MCF 10A (cell line): Measurements from ENCODE around the gene HIC2. TPM values are rescaled to one million over a fixed set of nuclear protein-coding genes. Genes with fewer than 3 reads are reported as not detected.
A peak's percentile ranks its signal among the peaks of the same experiment; 100 is the strongest.
"Not testable (repeated sequence)": the region's sequence is repeated elsewhere in the genome, so short reads cannot be mapped to it uniquely, and the experiment has no call there.

Source experiments
- BruUV-seq: library from RNA; stranded (reverse); fragments of 400-500 nt; replicated peaks from 2 replicates; lab custom pipeline; 2021; lab: Mats Ljungman, UMichigan
- CTCF ChIA-PET: fragments of 300-600 bp; sonication (Branson Sonifier 250); formaldehyde crosslinking; extraction: SDS; loops from one replicate; lab custom pipeline; 2021; ENCODE audit warnings: antibody characterized with exemption, inconsistent platforms; lab: Yijun Ruan, JAX
- POLR2A ChIA-PET: fragments of 300-600, 350-650 bp; sonication (Branson Sonifier 250); formaldehyde crosslinking; extraction: SDS; loops from one replicate; lab custom pipeline; 2020; ENCODE audit warnings: antibody characterized with exemption, inconsistent platforms; lab: Yijun Ruan, JAX
- DNase-seq: peaks from one replicate; pipeline ENCODE4 v3.0.0-alpha.2; 2018; ENCODE audit not compliant: unreplicated experiment
- H3K27ac Mint-ChIP-seq: one replicate; pipeline ENCODE4 v1.8.0; 2022; ENCODE audit warnings: mild to moderate bottlenecking, low read depth, mixed read lengths; ENCODE audit not compliant: unreplicated experiment
- H3K27me3 Mint-ChIP-seq: one replicate; pipeline ENCODE4 v1.8.0; 2022; ENCODE audit warnings: mixed read lengths; ENCODE audit not compliant: insufficient read depth, unreplicated experiment
- H3K36me3 Mint-ChIP-seq: one replicate; pipeline ENCODE4 v1.8.0; 2022; ENCODE audit warnings: mild to moderate bottlenecking, moderate library complexity, mixed read lengths; ENCODE audit not compliant: insufficient read depth, unreplicated experiment
- H3K4me1 Mint-ChIP-seq: one replicate; pipeline ENCODE4 v1.8.0; 2022; ENCODE audit warnings: mixed read lengths; ENCODE audit not compliant: insufficient read depth, unreplicated experiment
- H3K4me3 Mint-ChIP-seq: one replicate; pipeline ENCODE4 v1.8.0; 2022; ENCODE audit warnings: mild to moderate bottlenecking, moderate library complexity, mixed read lengths; ENCODE audit not compliant: unreplicated experiment
- H3K9me3 Mint-ChIP-seq: one replicate; pipeline ENCODE4 v1.8.0; 2022; ENCODE audit warnings: mixed read lengths; ENCODE audit not compliant: unreplicated experiment
- intact Hi-C: fragments of 100-400 bp; cut with micrococcal nuclease; formaldehyde crosslinking; loops from 2 replicates; pipeline ENCODE4 v1.14.1; 2022
- total RNA-seq: library from RNA; stranded (reverse); gene quantifications from 2 replicates; pipeline ENCODE4 v1.2.3, GENCODE V29; 2022
- TF ChIP-seq, protein P1 (sequence below): fragments of 200-600 bp; IDR thresholded peaks from one replicate; pipeline ENCODE4 v1.8.0; 2022; ENCODE audit warnings: antibody characterized with exemption, mild to moderate bottlenecking; ENCODE audit not compliant: unreplicated experiment

The HIC2 gene
- total RNA-seq, 1 experiment from 2014 or later, result 2.2 TPM

DNA sequence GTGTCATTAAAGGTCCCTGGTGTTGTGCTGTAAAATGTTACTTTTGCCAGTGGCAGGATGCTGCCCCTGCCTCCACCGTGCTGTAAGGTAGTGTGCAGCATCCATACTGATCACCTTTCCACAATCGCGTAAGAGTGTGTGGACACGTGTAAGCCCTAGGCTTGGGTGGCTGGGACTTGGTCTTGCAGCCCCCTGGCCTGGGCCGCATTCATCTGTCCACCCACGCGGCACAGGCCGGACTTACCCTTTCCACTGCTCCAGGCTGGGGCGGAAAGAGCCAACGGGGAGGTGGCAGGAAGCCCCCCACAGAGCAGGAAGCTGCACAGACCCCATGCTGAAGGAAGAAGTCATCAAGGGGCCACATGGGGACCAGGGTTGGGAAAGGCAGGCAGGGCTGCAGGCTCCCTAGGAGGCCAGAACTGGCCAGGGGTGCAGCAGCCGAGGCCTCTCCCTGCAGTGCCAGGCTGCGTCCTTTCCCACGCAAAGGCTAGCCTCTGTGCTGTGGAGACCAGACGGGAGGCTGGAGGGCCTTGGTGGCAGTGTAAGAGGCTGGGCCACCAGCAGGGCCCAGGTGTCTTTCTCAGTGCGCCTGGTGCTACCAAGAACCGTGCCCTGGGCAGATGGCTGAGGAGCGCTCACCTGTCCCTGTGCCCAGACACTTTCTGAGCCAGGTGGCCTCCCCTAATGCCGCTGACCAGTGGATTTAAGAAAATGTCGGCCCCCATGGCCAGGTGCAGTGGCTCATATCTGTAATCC, 38.3 kb downstream of the HIC2 start:
- no peaks in the 10 kb centered on the region for H3K9me3 Mint-ChIP-seq
- H3K36me3 Mint-ChIP-seq, result no peaks in the 10 kb centered on the region
- no TSS peak for BruUV-seq

DNA sequence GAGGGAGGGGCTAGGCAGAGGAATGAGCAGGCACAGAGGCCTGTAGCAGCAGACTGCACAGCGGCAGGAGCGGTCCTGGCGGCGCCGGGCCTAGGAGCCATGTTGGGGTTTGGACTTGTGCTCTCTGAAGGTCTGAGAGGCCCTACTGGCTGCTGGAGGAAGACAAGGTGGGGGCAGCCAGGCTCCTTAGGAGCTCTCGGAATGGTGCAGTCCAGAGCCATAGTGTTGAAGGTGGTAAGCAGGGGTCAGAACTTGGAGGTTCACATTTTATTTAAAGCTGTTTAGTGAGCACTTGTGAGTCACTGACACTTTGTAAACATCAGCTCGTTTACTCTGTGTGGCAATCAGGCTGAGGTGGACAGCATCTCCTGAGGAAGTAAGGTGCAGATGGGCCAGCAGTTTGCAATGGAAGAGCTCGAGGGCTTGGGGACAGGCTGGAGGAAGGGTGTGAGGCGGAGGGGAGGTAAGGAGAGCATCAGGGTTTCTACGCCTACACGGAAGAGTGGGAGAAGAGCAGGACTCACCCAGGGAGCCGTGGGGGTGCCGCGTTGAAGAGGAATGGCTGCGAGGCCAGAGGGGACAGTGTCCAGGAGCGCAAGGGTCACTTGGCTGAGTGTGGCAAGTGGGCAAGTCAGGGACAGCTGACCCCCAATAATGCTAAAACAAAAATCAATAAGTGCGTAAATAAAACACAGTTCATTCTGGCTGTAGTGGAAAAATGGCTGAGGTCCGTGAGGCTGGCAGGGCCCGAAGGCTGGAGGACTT, 40.0 kb downstream of the HIC2 start:
- Mint-ChIP-seq H3K36me3 (no peaks in the 10 kb centered on the region), H3K27ac (no peak overlapping the region), H3K4me3 (no peak overlapping the region), H3K9me3 (no peaks in the 10 kb centered on the region), H3K27me3 (no peaks in the 10 kb centered on the region), H3K4me1 (no peaks in the 10 kb centered on the region)
- DNase-seq, result peak; percentile 43
- no TSS peak for BruUV-seq
- ChIA-PET POLR2A (interaction anchor here (0.7 kb wide), 1 partner anchor 618 kb away, joined by 3 read pairs; no protein-coding TSS in a partner anchor), CTCF (interaction anchor here (0.6 kb wide), 1 partner anchor 8 kb away, joined by 6 read pairs; no protein-coding TSS in a partner anchor)
- intact Hi-C loops, result no loop called here
- TF ChIP-seq, protein P1, sequence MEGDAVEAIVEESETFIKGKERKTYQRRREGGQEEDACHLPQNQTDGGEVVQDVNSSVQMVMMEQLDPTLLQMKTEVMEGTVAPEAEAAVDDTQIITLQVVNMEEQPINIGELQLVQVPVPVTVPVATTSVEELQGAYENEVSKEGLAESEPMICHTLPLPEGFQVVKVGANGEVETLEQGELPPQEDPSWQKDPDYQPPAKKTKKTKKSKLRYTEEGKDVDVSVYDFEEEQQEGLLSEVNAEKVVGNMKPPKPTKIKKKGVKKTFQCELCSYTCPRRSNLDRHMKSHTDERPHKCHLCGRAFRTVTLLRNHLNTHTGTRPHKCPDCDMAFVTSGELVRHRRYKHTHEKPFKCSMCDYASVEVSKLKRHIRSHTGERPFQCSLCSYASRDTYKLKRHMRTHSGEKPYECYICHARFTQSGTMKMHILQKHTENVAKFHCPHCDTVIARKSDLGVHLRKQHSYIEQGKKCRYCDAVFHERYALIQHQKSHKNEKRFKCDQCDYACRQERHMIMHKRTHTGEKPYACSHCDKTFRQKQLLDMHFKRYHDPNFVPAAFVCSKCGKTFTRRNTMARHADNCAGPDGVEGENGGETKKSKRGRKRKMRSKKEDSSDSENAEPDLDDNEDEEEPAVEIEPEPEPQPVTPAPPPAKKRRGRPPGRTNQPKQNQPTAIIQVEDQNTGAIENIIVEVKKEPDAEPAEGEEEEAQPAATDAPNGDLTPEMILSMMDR, result no peak

More for the DNA sequence above, 38.3 kb downstream of the HIC2 start:
- intact Hi-C loops, result no loop called here
- ChIA-PET POLR2A (no interaction called here), CTCF (no interaction called here)
- TF ChIP-seq, protein P1, result no peak
- no peak overlapping the region for H3K4me3 Mint-ChIP-seq
- no peaks in the 10 kb centered on the region for H3K27me3 Mint-ChIP-seq
- DNase-seq, result no peak
- no peak overlapping the region for H3K27ac Mint-ChIP-seq
- H3K4me1 Mint-ChIP-seq, result no peaks in the 10 kb centered on the region

DNA sequence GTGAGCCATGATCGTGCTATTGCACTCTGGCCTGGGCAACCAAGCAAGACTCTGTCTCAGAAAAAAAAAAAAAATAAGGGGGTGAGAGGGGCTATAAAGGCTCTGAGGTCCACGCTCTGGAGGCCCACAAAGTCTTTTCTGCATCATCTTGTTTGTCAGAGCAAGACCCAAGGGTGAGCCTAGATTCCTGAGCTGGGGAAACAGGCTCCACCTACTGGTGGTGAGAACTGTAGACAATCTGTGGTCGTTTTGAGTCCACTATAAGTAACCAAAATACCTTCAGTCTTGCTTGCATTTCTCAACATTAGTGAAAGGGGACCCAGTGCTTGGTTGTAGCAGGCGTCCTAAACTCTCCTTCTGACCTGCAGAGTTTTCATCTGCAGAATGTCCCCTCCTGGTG, 45.5 kb downstream of the HIC2 start:
- intact Hi-C loops, H3K36me3 Mint-ChIP-seq, H3K9me3 Mint-ChIP-seq, H3K27ac Mint-ChIP-seq, H3K4me3 Mint-ChIP-seq, POLR2A ChIA-PET, DNase-seq, H3K27me3 Mint-ChIP-seq, H3K4me1 Mint-ChIP-seq, CTCF ChIA-PET, BruUV-seq: not testable (repeated sequence)

DNA sequence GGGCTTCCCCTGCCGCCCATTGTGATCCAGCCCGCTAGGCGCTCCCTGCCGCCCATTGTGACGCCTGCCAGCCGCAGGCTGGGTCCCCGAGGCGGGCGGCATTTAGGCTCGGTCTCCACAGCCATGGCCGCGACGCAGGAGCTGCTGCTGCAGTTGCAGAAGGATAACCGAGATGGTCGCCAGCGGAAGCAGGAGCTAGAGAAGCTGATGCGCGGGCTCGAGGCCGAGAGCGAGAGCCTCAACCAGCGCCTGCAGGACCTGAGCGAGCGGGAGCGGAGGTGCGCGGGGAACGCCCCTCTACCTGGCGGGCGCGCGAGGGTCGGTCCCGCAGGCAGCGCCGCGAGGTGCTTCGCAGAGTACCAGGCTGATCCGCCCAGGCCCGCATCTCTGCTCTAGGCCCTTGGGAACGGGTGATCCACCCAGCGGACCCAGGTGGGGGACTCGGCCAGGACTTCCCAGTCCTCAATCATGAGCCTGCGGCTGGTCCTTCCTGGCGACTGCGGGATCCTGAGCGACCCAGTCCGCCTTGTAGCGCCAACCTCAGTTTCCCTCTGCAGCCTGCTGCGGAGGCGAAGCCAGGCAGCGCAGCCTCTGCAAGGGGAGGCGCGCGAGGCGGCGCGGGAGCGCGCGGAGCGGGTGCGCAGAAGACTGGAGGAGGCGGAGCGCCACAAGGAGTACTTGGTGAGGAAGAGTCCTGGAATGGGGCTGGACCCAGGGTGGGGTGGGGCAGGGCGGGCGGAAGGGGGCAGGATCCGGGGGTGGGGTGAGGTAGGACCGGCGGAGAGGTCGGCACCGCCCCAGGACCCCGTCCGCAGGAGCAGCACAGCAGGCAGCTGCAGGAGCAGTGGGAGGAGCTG, 50.4 kb downstream of the HIC2 start, which contains the start of gene TMEM191C:
TSS of gene TMEM191C (plus strand) at position 51 of the 857 bp plus-strand sequence. CDS start at position 124, 73 bp downstream.
- DNase-seq, H3K36me3 Mint-ChIP-seq, CTCF ChIA-PET, H3K9me3 Mint-ChIP-seq, H3K27me3 Mint-ChIP-seq, POLR2A ChIA-PET, intact Hi-C loops, H3K4me1 Mint-ChIP-seq, BruUV-seq: not testable (repeated sequence)
- peak within 1 kb of the TSS; percentile 64 for H3K27ac Mint-ChIP-seq
- peak within 1 kb of the TSS; percentile 76 for H3K4me3 Mint-ChIP-seq

DNA sequence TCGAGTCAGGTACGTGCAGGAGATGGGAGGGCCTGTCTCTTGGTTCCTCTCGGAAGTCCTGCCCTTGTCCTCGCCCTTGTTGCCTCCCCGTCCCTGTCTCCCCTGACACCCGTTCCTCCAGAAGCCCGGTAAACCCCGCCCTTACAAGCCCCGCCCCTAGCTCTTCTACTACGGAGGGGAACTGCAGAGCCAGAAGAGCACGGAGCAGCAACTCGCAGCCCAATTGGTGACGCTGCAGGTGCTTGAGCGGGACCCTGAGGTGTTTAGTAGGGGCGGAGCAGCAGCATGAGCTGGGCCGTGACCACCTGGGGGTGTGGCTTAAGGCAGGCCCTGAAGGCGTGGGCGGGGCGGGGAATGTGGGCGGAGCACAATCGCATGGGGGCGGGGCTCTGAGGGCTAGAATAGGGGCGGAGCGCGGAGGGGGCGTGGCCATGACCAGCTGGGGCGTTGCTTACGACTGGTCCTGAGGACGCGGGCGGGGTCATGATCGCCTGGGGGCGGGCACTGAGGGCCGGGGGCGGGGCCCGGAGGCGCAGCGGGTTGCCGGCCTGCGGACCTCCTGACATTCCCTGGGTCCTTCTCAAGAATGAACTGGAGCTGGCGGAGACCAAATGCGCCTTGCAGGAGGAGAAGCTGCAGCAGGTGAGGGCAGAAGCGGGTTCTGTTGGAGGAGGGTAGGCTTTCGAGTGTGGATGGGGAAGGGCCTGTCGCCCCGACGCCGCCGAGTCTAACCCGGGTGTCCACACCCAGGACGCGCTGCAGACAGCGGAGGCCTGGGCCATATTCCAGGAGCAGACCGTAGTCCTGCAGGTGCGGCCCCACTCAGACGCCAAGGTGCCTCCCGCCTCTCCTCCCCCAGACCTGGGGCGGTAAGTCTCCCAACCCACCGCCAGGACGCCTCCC, 51.3 kb downstream of the HIC2 start:
- peak overlapping the region; percentile 76 for H3K4me3 Mint-ChIP-seq
- H3K36me3 Mint-ChIP-seq, BruUV-seq, H3K9me3 Mint-ChIP-seq, intact Hi-C loops, POLR2A ChIA-PET, H3K4me1 Mint-ChIP-seq, CTCF ChIA-PET, H3K27me3 Mint-ChIP-seq: not testable (repeated sequence)
- H3K27ac Mint-ChIP-seq, result peak overlapping the region; percentile 64
- peak; percentile 86 for DNase-seq

DNA sequence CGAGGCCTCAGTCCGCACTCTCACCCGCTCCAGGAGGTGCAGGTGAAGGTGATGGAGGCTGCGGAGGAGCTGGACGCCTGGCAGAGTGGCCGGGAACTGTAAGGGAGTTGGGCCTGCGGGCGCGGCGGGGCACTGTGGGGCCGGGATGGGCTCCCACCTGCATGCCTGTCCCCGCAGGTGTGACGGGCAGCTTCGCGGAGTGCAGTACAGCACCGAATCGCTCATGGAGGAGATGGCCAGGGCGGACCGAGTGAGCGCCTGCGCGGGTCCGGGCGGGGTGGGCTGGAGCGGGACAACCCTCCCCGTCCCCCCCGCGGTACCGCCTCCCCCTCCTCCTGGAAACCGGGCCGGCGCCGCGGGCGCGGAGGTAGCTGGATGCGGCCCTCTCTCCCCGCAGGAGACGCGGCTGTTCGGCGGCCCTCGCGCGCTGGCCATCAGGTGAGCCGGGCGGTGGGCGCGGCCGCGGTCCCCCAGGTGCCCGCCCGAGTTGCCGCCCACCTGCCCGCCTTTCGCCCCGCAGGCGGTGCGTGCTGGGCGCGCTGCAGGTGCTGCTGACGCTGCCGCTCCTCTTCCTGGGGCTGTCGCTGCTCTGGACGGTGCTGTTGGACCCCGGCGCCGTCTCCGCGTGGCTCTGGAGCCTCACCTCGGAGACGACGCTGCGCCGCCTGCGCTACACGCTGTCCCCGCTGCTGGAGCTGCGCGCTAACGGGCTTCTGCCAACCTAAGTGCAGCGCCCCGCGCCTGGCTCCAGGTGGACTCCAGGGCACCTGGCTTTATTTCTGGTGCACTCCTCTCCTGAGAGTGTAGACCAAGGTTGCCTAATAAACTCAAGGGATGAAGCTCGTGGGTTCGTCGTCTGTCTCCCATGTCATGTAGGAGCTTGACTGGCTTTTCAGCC, 52.2 kb downstream of the HIC2 start:
- H3K27ac Mint-ChIP-seq, CTCF ChIA-PET, H3K4me1 Mint-ChIP-seq, H3K9me3 Mint-ChIP-seq, H3K4me3 Mint-ChIP-seq, intact Hi-C loops, H3K27me3 Mint-ChIP-seq, DNase-seq, H3K36me3 Mint-ChIP-seq, BruUV-seq, POLR2A ChIA-PET: not testable (repeated sequence)
